Breast epithelium (tissue), 3 donors: ENCODE results near the gene STK17A.

Source experiments
- POLR2A ChIP-seq: fragments of 450-650 bp; IDR thresholded peaks from one replicate; pipeline ENCODE4 v1.6.1; 2016; ENCODE audit warnings: antibody characterized with exemption, mild to moderate bottlenecking, moderate library complexity
- POLR2AphosphoS5 ChIP-seq, 3 donors: sonication (generic); formaldehyde crosslinking; IDR thresholded peaks; one replicate each; pipeline ENCODE4 v1.6.1; 2017; ENCODE audit warnings: antibody characterized with exemption in 3 of 3
- TF ChIP-seq, protein P1 (sequence below), 3 donors: fragments of 450-650 bp; IDR thresholded peaks; one replicate each; pipeline ENCODE4 v1.5.1; 2016 to 2017; ENCODE audit warnings: antibody characterized with exemption in 3 of 3, mild to moderate bottlenecking in 3 of 3, moderate library complexity in 3 of 3

DNA sequence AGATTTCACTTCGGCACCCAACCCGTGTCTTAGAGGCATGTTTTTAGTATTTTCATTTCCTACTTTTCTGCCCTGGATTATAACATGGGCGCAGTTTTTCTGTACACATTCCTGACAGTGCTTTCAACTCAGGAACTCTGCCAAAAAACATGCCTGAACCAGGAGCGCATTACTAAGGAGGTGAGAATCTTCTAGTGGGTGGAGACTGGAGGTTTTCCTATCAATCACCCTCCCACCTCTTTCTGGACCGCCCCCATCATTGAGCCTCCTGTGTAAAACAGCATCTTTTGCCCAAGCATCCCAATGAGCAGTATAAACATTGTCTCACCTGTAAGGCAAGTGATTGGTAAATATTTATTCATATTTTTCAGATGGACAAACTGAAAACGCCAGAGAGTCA lies 53.2 kb downstream of the STK17A start:
- TF ChIP-seq, protein P1, sequence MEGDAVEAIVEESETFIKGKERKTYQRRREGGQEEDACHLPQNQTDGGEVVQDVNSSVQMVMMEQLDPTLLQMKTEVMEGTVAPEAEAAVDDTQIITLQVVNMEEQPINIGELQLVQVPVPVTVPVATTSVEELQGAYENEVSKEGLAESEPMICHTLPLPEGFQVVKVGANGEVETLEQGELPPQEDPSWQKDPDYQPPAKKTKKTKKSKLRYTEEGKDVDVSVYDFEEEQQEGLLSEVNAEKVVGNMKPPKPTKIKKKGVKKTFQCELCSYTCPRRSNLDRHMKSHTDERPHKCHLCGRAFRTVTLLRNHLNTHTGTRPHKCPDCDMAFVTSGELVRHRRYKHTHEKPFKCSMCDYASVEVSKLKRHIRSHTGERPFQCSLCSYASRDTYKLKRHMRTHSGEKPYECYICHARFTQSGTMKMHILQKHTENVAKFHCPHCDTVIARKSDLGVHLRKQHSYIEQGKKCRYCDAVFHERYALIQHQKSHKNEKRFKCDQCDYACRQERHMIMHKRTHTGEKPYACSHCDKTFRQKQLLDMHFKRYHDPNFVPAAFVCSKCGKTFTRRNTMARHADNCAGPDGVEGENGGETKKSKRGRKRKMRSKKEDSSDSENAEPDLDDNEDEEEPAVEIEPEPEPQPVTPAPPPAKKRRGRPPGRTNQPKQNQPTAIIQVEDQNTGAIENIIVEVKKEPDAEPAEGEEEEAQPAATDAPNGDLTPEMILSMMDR (IDR thresholded peaks at IDR 0.05), result no peak
- TF ChIP-seq POLR2A (no peak), POLR2AphosphoS5 (IDR thresholded peaks at IDR 0.05) (no peak)
